GM23338 (cell line): Measurements from ENCODE around the gene PIGA. TPM values are rescaled to one million over a fixed set of nuclear protein-coding genes. Genes with fewer than 3 reads are reported as not detected.

Experiments used
- ATAC-seq: fragments of 200-7000 bp; cut with Tn5 transposase; 3 replicates; pipeline ENCODE4 v1.9.1; 2020
- DNase-seq: peaks from one replicate; pipeline ENCODE4 v3.0.0-alpha.2; 2015; ENCODE audit warnings: low spot score
- H2AFZ ChIP-seq: fragments of 200-600 bp; sonication (generic); 2 replicates; pipeline ENCODE4 v1.8.0; 2016; ENCODE audit warnings: antibody characterized with exemption, mild to moderate bottlenecking, moderate library complexity
- H3F3A ChIP-seq: fragments of 200-600 bp; sonication (generic); replicated peaks from 2 replicates; pipeline ENCODE4 v1.8.0; 2017; ENCODE audit warnings: antibody characterized with exemption, mixed run types, low read depth
- H3K27ac ChIP-seq: fragments of 200-600 bp; sonication (generic); 2 replicates; pipeline ENCODE4 v1.6.1; 2016; ENCODE audit warnings: low read depth
- H3K27me3 ChIP-seq: fragments of 200-600 bp; sonication (generic); 2 replicates; pipeline ENCODE4 v1.8.0; 2016; ENCODE audit warnings: mild to moderate bottlenecking, mixed run types, moderate library complexity; ENCODE audit not compliant: insufficient read depth
- H3K36me3 ChIP-seq: fragments of 200-600 bp; sonication (generic); 2 replicates; pipeline ENCODE4 v1.8.0; 2016; ENCODE audit warnings: mild to moderate bottlenecking; ENCODE audit not compliant: insufficient read depth
- H3K4me1 ChIP-seq: fragments of 200-600 bp; sonication (generic); 2 replicates; pipeline ENCODE4 v1.8.0; 2016; ENCODE audit warnings: mild to moderate bottlenecking, moderate library complexity; ENCODE audit not compliant: insufficient read depth
- H3K4me2 ChIP-seq: fragments of 200-600 bp; sonication (generic); 2 replicates; pipeline ENCODE4 v1.7.1; 2017; ENCODE audit warnings: mixed run types
- H3K4me3 ChIP-seq: fragments of 200-600 bp; sonication (generic); 2 replicates; pipeline ENCODE4 v1.6.1; 2016; ENCODE audit warnings: mixed run types
- H3K79me2 ChIP-seq: fragments of 200-600 bp; sonication (generic); replicated peaks from 2 replicates; pipeline ENCODE4 v1.8.0; 2017; ENCODE audit warnings: mild to moderate bottlenecking; ENCODE audit not compliant: insufficient read depth
- H3K9me2 ChIP-seq: fragments of 200-600 bp; sonication (generic); 2 replicates; pipeline ENCODE4 v1.8.0; 2017; ENCODE audit not compliant: insufficient read depth
- H4K20me1 ChIP-seq: fragments of 200-600 bp; sonication (generic); replicated peaks from 2 replicates; pipeline ENCODE4 v1.8.0; 2017; ENCODE audit warnings: mild to moderate bottlenecking; ENCODE audit not compliant: insufficient read depth
- H3K27ac Mint-ChIP-seq: 2 replicates; pipeline ENCODE4 v1.8.0; 2020; ENCODE audit warnings: inconsistent platforms, mild to moderate bottlenecking, moderate library complexity, mixed read lengths
- H3K27me3 Mint-ChIP-seq: 3 replicates; pipeline ENCODE4 v1.8.0; 2022; ENCODE audit warnings: low read depth, mild to moderate bottlenecking, moderate library complexity, mixed read lengths, inconsistent platforms; ENCODE audit not compliant: insufficient read depth, poor library complexity
- H3K36me3 Mint-ChIP-seq: 3 replicates; pipeline ENCODE4 v1.8.0; 2021; ENCODE audit warnings: low read depth, mild to moderate bottlenecking, inconsistent platforms, moderate library complexity, mixed read lengths
- H3K4me1 Mint-ChIP-seq: 3 replicates; pipeline ENCODE4 v1.8.0; 2020; ENCODE audit warnings: mild to moderate bottlenecking, inconsistent platforms, mixed read lengths
- H3K4me3 Mint-ChIP-seq: 3 replicates; pipeline ENCODE4 v1.8.0; 2021; ENCODE audit warnings: moderate library complexity, mild to moderate bottlenecking, inconsistent platforms, mixed read lengths
- H3K9me3 Mint-ChIP-seq: 3 replicates; pipeline ENCODE4 v1.8.0; 2020; ENCODE audit warnings: moderate library complexity, mild to moderate bottlenecking, inconsistent platforms, mixed read lengths
- CREB1 ChIP-seq: fragments of 250-450 bp; sonication (Bioruptor Pico); IDR thresholded peaks from 2 replicates; pipeline ENCODE4 v1.5.0; 2020; ENCODE audit warnings: low read depth, mild to moderate bottlenecking, moderate library complexity
- CTCF ChIP-seq, 2 experiments: fragments of 200-600 bp in 1 of 2; sonication (generic) in 1 of 2; conservative IDR thresholded peaks; 2 replicates each; pipeline versions ENCODE4 v1.5.1 to v1.6.1; 2016 to 2017; ENCODE audit warnings: antibody characterized with exemption in 2 of 2, low read depth in 2 of 2, mild to moderate bottlenecking in 2 of 2, moderate library complexity in 1 of 2
- EZH2 ChIP-seq: fragments of 200-600 bp; sonication (generic); IDR thresholded peaks from one replicate; pipeline ENCODE4 v1.8.0; 2017; ENCODE audit warnings: antibody characterized with exemption, mild to moderate bottlenecking, low read depth; ENCODE audit not compliant: unreplicated experiment
- NANOG ChIP-seq: IDR thresholded peaks from 2 replicates; pipeline ENCODE4 v1.6.1; 2016; ENCODE audit warnings: antibody characterized with exemption, borderline replicate concordance
- POLR2AphosphoS5 ChIP-seq: IDR thresholded peaks from 2 replicates; pipeline ENCODE4 v1.6.1; 2016; ENCODE audit warnings: antibody characterized with exemption, low read depth
- REST ChIP-seq: IDR thresholded peaks from one replicate; pipeline ENCODE4 v1.6.1; 2018; ENCODE audit warnings: antibody characterized with exemption; ENCODE audit not compliant: unreplicated experiment
- STAT1 ChIP-seq: IDR thresholded peaks from one replicate; pipeline ENCODE4 v1.6.1; 2016; ENCODE audit warnings: antibody characterized with exemption; ENCODE audit not compliant: unreplicated experiment
- ZNF114 ChIP-seq: fragments of 250-450 bp; sonication (Bioruptor Pico); IDR thresholded peaks from 2 replicates; pipeline ENCODE4 v1.5.0; 2020; ENCODE audit warnings: mild to moderate bottlenecking, moderate library complexity
- ZNF331 ChIP-seq: fragments of 250-450 bp; sonication (Bioruptor Pico); IDR thresholded peaks from 2 replicates; pipeline ENCODE4 v1.5.0; 2020; ENCODE audit warnings: low read depth, mild to moderate bottlenecking, moderate library complexity
- ZNF462 ChIP-seq: fragments of 250-450 bp; sonication (Bioruptor Pico); IDR thresholded peaks from 2 replicates; pipeline ENCODE4 v1.5.0; 2020; ENCODE audit warnings: mild to moderate bottlenecking, moderate library complexity
- polyA plus RNA-seq: library from polyadenylated mRNA; unstranded; fragments of >200 nt; fragmentation: Nextera tagmentation; extraction: Ambion mirVana; gene quantifications from 2 replicates; pipeline ENCODE4 v1.2.1, GENCODE V29; 2016
- total RNA-seq: library from RNA; depleted of rRNA; stranded (reverse); fragments of >200 nt; shearing (Covaris generic); gene quantifications from 2 replicates; pipeline ENCODE4 v1.2.3, GENCODE V29; 2014

PIGA gene
- total and polyA plus RNA-seq, 2 experiments from 2014 or later, result 3.5 to 12.1 TPM

- TF ChIP-seq ZNF114 (CRISPR knock-in tag) (no peak), EZH2 (no peak), POLR2AphosphoS5 (no peak)
Observed at GRCh38 chrX:15358533-15358932, 23.2 kb upstream of the PIGA start (continued).

GRCh38 chrX:15356444-15356843, 21.1 kb upstream of the PIGA start:
- no peaks in the 10 kb centered on the region for H3K36me3 ChIP-seq
- Mint-ChIP-seq H3K4me1 (no peaks in the 10 kb centered on the region), H3K9me3 (no peaks in the 10 kb centered on the region), H3K36me3 (no peaks in the 10 kb centered on the region), H3K4me3 (no peak overlapping the region), H3K27me3 (no peaks in the 10 kb centered on the region), H3K27ac (no peak overlapping the region)
- H3K4me2 ChIP-seq, result no peak overlapping the region
- no peaks in the 10 kb centered on the region for H3K27me3 ChIP-seq
- H3K9me2 ChIP-seq, result no peaks in the 10 kb centered on the region
- no peaks in the 10 kb centered on the region for H3F3A ChIP-seq
- no peak overlapping the region for H3K27ac ChIP-seq
- H4K20me1 ChIP-seq, result no peaks in the 10 kb centered on the region
- DNase-seq (no peak), ATAC-seq (no peak)
- no peaks in the 10 kb centered on the region for H3K79me2 ChIP-seq
- H3K4me3 ChIP-seq, result no peak overlapping the region
- H3K4me1 ChIP-seq, result no peaks in the 10 kb centered on the region
- TF ChIP-seq ZNF462 (CRISPR knock-in tag) (no peak), POLR2AphosphoS5 (no peak), CTCF (conservative IDR thresholded peaks at IDR 0.05; ENCODE audit: low read depth in 2 of 2) (no peak), ZNF331 (CRISPR knock-in tag) (no peak), STAT1 (no peak), EZH2 (no peak), REST (no peak), CREB1 (CRISPR knock-in tag) (no peak), NANOG (no peak)
- no peak overlapping the region for H2AFZ ChIP-seq
